ENCODE results near the gene F10. TPM values are rescaled to one million over a fixed set of nuclear protein-coding genes. Genes with fewer than 3 reads are reported as not detected.
A peak's percentile ranks its signal among the peaks of the same experiment; 100 is the strongest.
"Not testable (repeated sequence)": the region's sequence is repeated elsewhere in the genome, so short reads cannot be mapped to it uniquely, and the experiment has no call there.

The F10 gene
- total and polyA plus RNA-seq, 11 donors, result 2.4 to 13.6 (median 9.2) TPM

GRCh38 chr13:113097651-113098050 is 24.9 kb upstream of the F10 start:
- no peaks in the 10 kb centered on the region for H3K9me3 ChIP-seq
- intact Hi-C loops (cut with DNase I), result no loop called here
- DNase-seq (peak in 1 of 5 donors; percentile 5), ATAC-seq (no peak)
- H3K27me3 ChIP-seq, result no peaks in the 10 kb centered on the region
- H3K36me3 ChIP-seq, result peaks cover 0 to 28% (median 0%) of the 10 kb centered on the region in 9 donors
- no peak overlapping the region for H3K27ac ChIP-seq
- H3K4me1 ChIP-seq, result no peaks in the 10 kb centered on the region
- TF ChIP-seq CTCF (IDR thresholded peaks at IDR 0.05) (no peak), POLR2A (IDR thresholded peaks at IDR 0.05) (no peak)
- WGBS, 4 donors, result 90 to 94% (median 92%) methylated on average over 7 of the region's 7 CpGs
- H3K4me3 ChIP-seq, result no peak overlapping the region

- DNase-seq, result no peak
- intact Hi-C loops (cut with DNase I), result no loop called here
- WGBS, 4 donors, result 83 to 87% (median 84%) methylated on average over 30 of the region's 30 CpGs
Measured at GRCh38 chr13:113098162-113098732, 24.4 kb upstream of the F10 start.

GRCh38 chr13:113099142-113099541 is 23.5 kb upstream of the F10 start:
- TF ChIP-seq CTCF (IDR thresholded peaks at IDR 0.05), result no peak
- no peak for TF ChIP-seq POLR2A (IDR thresholded peaks at IDR 0.05)
- DNase-seq, result no peak
- Histone ChIP-seq H3K4me3 (no peak overlapping the region), H3K4me1 (no peaks in the 10 kb centered on the region), H3K36me3 (peaks cover 0 to 28% (median 0%) of the 10 kb centered on the region in 9 donors), H3K27me3 (no peaks in the 10 kb centered on the region), H3K9me3 (no peaks in the 10 kb centered on the region), H3K27ac (no peak overlapping the region)
- ATAC-seq, result no peak
- 79 to 83% (median 79%) methylated on average over 11 of the region's 11 CpGs for WGBS, 4 donors
- intact Hi-C loops (cut with DNase I), result no loop called here

More at GRCh38 chr13:113098162-113098732, 24.4 kb upstream of the F10 start:
- no peak for ATAC-seq
- Histone ChIP-seq H3K27ac (no peak overlapping the region), H3K9me3 (no peaks in the 10 kb centered on the region), H3K4me3 (no peak overlapping the region), H3K4me1 (no peaks in the 10 kb centered on the region), H3K27me3 (no peaks in the 10 kb centered on the region), H3K36me3 (peaks cover 0 to 28% (median 0%) of the 10 kb centered on the region in 9 donors)
- TF ChIP-seq POLR2A (IDR thresholded peaks at IDR 0.05) (no peak), CTCF (IDR thresholded peaks at IDR 0.05) (no peak)

- DNase-seq; intact Hi-C loops (cut with DNase I); H3K4me1 ChIP-seq; H3K9me3 ChIP-seq; H3K27ac ChIP-seq; H3K4me3 ChIP-seq; H3K27me3 ChIP-seq: not testable (repeated sequence)
- peaks cover 0 to 11% (median 0%) of the 10 kb centered on the region in 9 donors for H3K36me3 ChIP-seq
- 66 to 81% (median 75%) methylated on average over 8 to 10 of the region's 10 CpGs for WGBS, 4 donors
- ATAC-seq, result peak in 2 of 4 donors; percentile 19 to 23
Measured at GRCh38 chr13:113102302-113102701, 20.3 kb upstream of the F10 start.

- Histone ChIP-seq H3K36me3 (peaks cover 0 to 10% (median 0%) of the 10 kb centered on the region in 9 donors), H3K9me3 (no peaks in the 10 kb centered on the region), H3K4me1 (no peaks in the 10 kb centered on the region), H3K27me3 (no peaks in the 10 kb centered on the region), H3K4me3 (no peak overlapping the region), H3K27ac (no peak overlapping the region)
- intact Hi-C loops (cut with DNase I), result no loop called here
- DNase-seq, result no peak
- no peak for TF ChIP-seq CTCF (IDR thresholded peaks at IDR 0.05)
- TF ChIP-seq POLR2A (IDR thresholded peaks at IDR 0.05), result no peak
- 77 to 86% (median 81%) methylated on average over 12 of the region's 12 CpGs for WGBS, 4 donors
- peak in 1 of 4 donors; percentile 5 for ATAC-seq
Measured at GRCh38 chr13:113102727-113103126, 19.9 kb upstream of the F10 start.

Measured in heart left ventricle (tissue), 16 donors.